ENCODE results near the gene HOXA4. TPM values are rescaled to one million over a fixed set of nuclear protein-coding genes. Genes with fewer than 3 reads are reported as not detected.

The HOXA4 gene
- total RNA-seq, 3 donors from 2014 or later = 0.80 to 2.8 (median 2.0) TPM

- Histone ChIP-seq H3K36me3 (no peaks in the 10 kb centered on the region), H3K9me3 (no peaks in the 10 kb centered on the region), H3K4me1 (peaks cover 0 to 3% of the 10 kb centered on the region in 2 donors), H3K4me3 (peak overlapping the region; percentile 44 to 83 (median 71)), H3K27me3 (no peaks in the 10 kb centered on the region), H3K27ac (peak overlapping the region; percentile 94 to 98)
- DNase-seq (ENCODE audit: low spot score in 2 of 2) = no peak
- TF ChIP-seq POLR2AphosphoS5 (IDR thresholded peaks at IDR 0.05) = no peak
- TF ChIP-seq POLR2A (IDR thresholded peaks at IDR 0.05) = no peak
- TF ChIP-seq CTCF (IDR thresholded peaks at IDR 0.05) = no peak
- intact Hi-C loops (cut with DNase I; ENCODE audit: low total_unique reads) = no loop called here
Observed at GRCh38 chr7:27101171-27101956, 29.2 kb downstream of the HOXA4 start.

DNA sequence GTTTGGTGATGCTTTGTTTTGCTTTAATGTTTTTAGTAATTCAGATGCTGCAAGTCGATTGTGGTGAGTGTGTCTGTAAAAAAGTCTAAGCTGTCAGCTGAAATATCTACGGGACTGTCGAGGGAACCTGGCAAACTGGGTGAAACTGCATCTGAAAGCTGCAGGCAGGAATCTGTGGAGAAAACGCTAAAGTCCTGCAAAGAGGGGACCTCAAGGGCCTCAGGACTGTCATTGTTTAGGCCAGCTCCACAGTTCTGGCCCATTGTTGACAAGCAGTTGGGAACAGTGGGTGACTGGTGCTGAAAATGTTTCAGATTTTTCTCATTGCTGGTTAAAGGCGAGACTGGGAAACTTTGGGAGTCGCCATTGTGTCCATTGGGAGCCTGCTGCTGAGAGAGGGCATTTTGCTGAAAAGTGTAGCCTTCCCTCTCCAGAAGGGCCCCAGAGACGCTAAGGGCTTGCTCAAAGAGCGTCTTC, 29.8 kb downstream of the HOXA4 start:
- peaks cover 0 to 3% of the 10 kb centered on the region in 2 donors for H3K4me1 ChIP-seq
- H3K36me3 ChIP-seq = no peaks in the 10 kb centered on the region
- peak overlapping the region; percentile 94 to 98 for H3K27ac ChIP-seq
- no peaks in the 10 kb centered on the region for H3K9me3 ChIP-seq
- H3K4me3 ChIP-seq = peak overlapping the region; percentile 44 to 83 (median 71)
- no peak for DNase-seq (ENCODE audit: low spot score in 2 of 2)
- intact Hi-C loops (cut with DNase I; ENCODE audit: low total_unique reads) = no loop called here
- no peaks in the 10 kb centered on the region for H3K27me3 ChIP-seq
- TF ChIP-seq POLR2A (IDR thresholded peaks at IDR 0.05) (no peak), POLR2AphosphoS5 (IDR thresholded peaks at IDR 0.05) (no peak), CTCF (IDR thresholded peaks at IDR 0.05) (no peak)

DNA sequence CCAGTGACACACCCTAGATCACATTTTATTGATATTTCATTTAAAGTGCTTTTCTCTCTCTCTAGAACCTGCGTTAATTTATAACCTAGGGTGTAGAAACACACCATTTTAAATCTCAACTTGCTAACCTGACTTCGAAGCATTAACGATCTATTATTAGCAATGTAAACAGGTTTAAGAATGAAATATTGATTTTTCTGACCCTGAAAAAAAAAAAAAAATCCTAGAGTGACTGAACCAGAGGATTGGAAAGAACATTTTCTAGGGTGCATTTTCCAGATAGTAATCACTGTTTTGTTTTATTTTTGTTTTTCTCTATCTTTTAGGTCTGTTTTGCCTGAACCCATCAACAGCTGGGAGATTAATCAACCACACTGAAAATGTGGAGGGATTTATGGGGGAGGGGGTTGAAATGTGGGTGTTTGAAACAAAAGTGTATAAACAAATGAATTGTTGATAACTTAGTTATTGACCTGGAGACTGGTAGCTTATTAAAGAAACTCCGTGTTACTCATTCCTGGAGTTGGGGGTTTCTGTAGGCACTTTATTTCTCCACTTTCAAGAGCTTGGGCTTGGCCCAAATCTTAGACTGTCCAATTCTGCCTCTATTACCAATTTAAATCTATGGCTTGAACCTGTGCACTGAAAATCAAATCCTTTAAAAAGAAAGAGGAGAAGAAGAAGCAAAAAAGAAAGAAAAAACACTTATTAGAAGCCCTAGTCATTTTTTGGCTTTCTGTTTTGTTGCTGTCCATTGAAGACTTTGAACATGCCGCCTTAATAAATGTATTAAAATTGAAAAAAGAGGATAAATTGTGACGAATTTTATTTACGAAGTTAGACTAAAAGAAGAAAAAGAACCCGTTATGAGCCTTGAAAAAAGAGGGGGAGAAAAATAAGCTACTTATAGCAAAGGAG, 30.8 kb downstream of the HOXA4 start:
- no peaks in the 10 kb centered on the region for H3K9me3 ChIP-seq
- intact Hi-C loops (cut with DNase I; ENCODE audit: low total_unique reads) = loop anchor here (5.0 kb wide), 2 partner anchors 43 to 608 kb away; partner anchors contain the start of gene HOXA5
- DNase-seq (ENCODE audit: low spot score in 2 of 2) = no peak
- no peaks in the 10 kb centered on the region for H3K36me3 ChIP-seq
- H3K27me3 ChIP-seq = no peaks in the 10 kb centered on the region
- H3K4me3 ChIP-seq = peak overlapping the region in 2 of 3 donors; percentile 83 to 99
- peaks cover 0 to 3% of the 10 kb centered on the region in 2 donors for H3K4me1 ChIP-seq
- peak overlapping the region; percentile 98 to 99 for H3K27ac ChIP-seq
- TF ChIP-seq POLR2A (IDR thresholded peaks at IDR 0.05) = no peak
- TF ChIP-seq CTCF (IDR thresholded peaks at IDR 0.05) = no peak
- TF ChIP-seq POLR2AphosphoS5 (IDR thresholded peaks at IDR 0.05) = no peak

DNA sequence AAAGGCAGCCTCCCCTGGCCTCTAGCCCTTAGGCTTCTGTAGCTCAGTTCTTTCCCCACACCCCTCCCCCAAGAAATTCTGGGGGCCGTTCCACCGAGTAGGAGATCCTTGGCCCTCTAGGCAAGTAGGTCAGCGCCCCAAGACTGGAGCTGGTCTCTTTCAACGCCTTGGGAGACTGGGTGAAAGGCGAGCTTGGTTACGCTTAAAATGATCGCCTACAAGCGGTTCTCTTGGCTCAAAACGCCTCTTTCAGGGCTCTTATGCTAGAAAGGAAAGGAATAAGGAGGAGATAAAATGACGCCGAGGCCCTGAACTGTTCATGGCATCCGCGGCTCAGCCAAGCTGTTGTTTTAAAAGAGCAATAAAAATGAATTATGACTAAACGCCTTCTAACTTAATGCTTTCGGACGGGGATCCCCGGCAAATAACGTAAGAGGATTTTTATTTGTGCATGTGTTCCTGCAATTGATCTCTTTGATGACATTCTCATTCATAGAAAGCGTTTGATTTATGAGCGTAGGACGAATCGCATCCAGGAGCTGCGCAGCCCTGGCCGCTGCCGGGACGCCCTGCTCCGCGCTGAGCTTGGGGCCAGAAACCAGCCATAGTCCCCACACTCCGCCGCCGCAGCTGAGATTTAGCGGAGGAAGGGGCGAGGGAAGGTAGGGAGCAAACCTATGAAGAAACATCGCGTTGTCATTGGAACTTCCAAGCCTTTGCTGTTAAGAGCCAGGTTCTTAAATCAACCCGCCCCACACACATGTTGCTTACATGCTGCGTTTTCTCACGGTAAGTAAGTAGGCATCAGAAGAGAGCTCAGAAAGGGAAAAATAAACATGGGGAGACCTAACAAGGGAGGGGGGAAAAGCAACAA, 31.7 kb downstream of the HOXA4 start:
- no peak for TF ChIP-seq CTCF (IDR thresholded peaks at IDR 0.05)
- peak in 2 of 3 donors; percentile 21 to 44 for TF ChIP-seq POLR2AphosphoS5 (IDR thresholded peaks at IDR 0.05)
- H3K36me3 ChIP-seq = no peaks in the 10 kb centered on the region
- DNase-seq (ENCODE audit: low spot score in 2 of 2) = no peak
- H3K4me1 ChIP-seq = peaks cover 0 to 3% of the 10 kb centered on the region in 2 donors
- intact Hi-C loops (cut with DNase I; ENCODE audit: low total_unique reads) = loop anchor here (5.0 kb wide), 2 partner anchors 43 to 608 kb away; partner anchors contain the start of gene HOXA5
- no peaks in the 10 kb centered on the region for H3K9me3 ChIP-seq
- H3K4me3 ChIP-seq = peak overlapping the region; percentile 40 to 99 (median 83)
- H3K27me3 ChIP-seq = no peaks in the 10 kb centered on the region
- peak overlapping the region; percentile 98 to 99 for H3K27ac ChIP-seq
